Measurements from ENCODE around the gene B4GALT6.

The B4GALT6 gene

DNA sequence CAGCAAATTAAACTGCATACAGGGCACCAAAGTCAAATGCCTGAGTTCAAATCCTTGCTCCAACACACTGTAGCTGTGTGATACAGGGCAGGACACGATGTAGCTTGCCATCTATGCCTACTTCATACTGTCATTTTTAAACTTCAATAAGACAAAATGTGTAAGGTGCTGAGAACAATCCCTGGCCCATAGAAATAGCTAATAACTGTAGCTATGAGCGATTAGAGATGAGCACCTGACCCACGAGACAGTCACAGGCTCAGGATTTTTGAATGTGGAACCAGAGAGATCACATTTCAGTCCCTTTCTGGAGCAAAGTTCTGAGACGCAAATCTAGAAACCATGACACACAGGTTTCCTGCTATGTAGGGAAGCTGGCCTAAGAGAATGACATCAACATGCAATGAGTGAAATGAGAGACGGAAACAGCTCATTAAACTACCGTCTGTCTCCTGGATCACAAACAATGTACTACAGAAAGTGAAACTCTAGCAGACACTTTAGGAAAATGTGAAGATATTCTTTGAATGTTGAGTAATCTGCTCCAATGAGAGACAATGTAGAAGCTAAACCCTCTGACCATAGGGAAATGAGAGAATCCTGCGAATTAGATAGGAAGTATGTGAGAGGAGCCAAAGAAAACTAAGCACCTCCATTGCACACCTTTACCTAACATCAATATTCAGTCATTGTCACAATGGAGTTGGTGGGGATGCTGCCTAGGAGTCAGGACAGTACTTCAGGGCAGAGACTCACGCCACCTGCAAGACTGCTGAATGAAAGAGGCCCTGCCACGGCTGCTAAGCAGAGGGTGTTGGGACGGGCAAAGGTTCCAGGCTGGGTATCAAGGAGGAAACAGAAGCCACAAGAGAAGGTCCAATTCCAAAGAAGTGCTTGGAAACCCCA lies 25.5 kb downstream of the B4GALT6 start:
- DNase-seq, result no peak

DNA sequence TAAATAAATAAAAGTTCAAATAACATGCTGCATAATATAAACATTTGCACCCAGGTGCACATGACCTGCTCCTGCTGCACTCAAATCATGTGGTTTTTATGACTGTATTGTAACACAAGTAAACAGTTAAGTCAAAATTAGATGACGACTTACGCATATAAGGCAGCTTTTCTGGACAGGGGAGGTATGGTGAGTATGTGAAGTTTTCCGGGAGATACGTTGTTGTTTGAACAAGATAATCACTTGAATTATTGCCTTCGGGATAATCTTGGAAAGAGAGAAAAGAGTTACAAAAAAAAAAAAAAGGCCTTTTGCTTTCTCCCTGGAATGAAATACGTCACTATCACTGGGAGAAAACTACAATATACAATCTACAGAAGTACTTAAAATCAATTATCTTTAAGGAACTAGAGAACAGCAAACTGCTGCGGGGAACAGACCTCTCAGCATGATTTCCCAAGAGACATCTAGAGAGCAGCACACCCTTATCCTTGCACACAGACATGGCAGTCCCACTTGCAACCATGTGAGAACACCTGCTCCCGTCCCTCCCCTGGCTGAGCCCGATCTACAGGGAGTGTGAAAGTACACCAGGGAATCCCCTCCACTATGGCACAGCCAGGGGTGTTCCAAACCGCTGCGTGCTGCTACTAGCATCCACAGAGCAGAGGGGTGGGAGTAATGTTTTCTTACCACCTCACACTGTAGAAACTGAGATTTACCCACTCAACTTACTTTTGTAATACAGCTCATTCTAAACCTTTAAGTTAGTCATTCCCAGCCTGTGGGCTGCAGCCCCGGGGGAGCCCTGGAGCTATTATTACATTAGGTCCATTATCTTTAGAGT lies 26.3 kb downstream of the B4GALT6 start:
- no peak for DNase-seq

DNA sequence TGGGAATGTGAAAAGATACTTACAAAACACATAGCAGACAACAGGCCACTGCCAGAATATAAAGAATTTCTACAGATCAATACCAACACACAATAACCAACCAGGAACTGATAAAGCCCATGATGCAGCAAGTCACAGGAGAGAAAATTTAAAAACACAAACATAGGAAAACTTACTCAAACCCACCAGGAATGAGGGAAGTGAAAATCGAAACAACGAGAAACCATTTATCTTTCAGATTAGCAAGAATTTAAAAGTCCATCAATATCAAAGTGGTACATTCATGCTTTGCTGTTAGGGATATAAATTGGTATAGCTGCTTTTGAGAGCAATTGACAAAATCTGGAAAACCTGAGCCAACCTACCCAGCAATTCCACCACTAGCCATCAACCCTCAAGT lies 27.6 kb downstream of the B4GALT6 start:
- no peak for DNase-seq

DNA sequence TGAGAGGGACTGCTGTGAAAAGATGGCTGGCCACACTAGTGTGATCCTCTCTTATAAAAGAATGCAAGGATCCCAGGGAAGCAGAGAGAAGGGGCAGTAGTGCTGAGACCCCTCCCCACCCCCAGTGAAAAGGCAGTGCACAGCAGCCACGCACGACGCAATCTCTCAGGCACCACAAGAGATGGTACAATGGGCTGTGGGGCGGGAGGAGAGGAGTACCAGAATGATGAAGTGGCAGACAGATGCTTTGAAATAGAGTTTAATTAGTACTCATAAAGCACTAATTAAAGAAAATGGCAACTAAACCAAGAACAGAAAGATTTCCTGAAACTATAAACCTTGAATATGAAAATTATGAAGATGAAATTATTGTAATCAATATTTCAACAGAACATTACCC lies 29.0 kb downstream of the B4GALT6 start:
- DNase-seq, result no peak

DNA sequence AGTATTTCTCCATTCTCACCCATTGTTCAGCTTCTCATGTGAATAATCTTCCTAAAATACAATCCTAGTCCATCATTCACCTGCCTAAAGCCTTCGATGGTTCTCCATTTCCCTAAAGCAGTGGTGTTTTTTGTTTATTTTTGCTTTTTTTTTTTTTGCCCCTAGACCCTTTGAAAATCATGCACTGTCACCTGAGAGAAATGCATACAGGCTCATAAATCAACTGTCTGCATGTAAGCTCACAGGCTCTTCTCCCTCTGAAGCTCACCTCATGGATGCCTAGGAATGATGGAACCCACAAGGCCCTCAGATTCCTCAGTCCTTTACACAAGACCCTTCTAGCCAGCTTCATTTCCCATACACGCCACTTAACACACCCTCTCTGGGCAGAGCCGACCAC lies 31.5 kb downstream of the B4GALT6 start:
- DNase-seq, result no peak

DNA sequence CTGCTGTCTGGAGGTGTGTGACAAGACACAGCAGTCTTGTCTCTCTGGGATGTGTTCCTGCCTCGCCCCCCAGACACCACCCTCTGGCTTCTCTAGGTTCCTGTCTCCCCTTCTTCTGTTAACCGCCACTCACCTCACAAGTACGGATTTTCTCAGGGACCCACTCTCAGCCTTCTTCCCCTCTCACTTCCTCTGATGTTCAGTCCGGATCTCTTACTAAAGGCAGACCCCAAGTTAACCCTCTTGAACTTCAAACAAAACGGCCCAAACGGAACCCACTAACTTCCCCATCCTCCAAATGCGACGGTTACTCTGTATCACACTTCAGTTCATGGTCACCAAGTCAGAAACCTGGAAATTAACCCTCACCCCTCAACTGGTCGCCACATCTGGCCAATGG lies 32.0 kb downstream of the B4GALT6 start:
- no peak for DNase-seq

DNA sequence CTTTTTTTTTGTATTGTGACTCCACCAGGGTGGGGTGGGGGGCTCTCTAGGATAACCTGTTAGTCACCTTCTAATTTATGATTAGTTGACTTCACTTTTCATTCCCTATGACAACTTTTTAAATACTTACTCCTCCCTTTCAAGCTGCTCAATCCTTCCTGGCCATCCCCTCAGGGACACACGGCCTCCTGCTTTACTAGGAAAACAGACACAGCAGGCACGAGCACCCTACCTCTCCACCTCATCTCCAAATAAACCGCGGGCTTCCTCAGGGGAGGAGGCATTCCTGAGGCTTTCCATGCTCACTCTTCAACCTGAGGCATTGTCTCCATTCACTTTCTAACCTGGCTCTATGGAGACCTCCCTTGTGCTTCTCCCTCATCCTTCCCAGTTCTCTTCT lies 33.0 kb downstream of the B4GALT6 start:
- no peak for DNase-seq

DNA sequence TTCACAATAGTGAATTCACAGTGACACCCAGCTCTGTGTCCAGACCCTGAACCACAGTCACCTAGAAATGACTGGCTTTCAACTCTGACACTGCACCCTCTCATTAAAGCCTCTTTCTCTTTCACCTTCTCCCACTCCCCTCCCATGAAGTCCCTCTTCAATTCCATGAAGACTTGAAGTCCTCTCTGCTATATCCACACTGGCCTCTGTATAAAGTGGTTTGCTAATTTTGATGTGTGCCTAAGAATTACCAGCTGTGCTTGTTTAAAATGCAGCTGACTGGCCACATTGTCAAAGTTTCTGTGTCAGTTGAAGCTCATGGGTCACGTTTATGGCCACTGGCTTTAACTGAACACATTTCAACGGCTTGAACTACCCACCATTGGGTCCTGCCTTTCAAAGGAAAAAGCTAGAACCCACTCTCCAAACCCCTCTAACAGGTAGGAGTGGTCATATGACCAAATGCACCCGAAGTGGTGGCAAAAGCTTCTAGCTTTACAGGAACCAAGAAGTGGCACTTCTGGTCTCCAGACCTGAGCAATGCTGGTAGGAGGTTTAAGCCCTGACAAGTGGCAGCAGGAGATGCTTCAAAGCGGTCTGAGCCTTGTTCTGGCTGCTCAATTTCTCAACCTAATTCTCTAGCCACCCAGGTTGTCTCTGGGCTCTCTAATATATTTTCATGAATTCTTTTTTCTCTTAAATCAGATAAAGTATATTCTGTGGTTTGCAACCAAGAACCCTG lies 34.2 kb downstream of the B4GALT6 start:
- DNase-seq, result no peak

DNA sequence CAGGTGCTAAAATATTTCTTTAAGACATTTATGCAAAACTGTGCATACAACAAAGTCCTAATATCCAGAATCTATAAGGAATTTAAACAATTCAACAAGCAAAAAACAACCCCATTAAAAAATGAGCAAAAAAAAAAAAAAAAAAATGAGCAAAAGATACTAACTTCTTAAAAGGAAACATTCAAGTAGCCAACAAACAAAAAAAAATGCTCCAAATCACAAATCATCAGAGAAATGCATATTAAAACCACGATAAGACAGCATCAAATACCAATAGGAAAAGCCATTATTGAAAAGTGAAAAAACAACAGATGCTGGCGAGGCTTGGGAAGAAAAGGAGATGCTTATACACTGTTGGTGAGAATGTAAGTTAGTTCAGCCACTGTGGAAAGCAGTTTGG lies 34.9 kb downstream of the B4GALT6 start:
- DNase-seq, result no peak

DNA sequence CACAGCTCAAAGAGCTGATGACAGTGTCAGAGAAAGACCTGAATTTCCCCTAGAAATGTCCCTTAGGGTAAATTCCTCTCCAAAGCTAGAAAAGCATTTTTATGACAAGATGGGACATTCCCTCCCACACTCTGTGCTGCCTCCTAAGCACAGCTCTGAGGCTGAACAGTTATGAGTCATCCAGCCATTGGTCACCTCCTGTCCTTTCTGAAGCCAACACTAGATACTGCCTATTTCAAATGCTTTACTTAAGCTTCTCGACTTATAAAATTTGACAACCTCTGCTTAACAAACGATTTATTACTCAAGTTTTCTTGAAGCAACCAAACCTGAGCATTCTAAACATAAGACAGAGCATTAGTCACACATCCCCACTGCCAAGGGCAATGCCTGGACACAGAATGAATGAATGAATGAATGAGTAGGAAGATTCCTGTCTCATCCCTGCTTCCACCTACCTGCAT lies 35.4 kb downstream of the B4GALT6 start:
- no peak for DNase-seq

DNA sequence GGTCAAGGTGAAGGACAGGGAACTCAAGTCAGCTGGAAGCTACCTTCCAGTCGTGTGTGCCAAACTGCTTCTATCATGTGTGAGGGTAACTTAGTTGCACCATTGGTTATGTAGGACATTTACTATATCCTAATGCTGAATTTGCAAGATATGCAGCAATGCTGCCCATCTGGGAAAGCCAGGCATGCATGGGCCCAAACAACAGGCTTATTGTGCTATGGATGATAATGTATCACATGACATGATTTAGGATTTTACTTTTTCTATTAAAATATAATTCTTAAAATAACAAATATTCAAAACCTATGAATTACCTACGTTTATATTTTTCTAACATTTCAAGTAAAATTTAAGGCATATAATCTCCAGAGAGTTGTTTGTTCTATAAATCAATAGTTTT lies 35.9 kb downstream of the B4GALT6 start:
- no peak for DNase-seq

DNA sequence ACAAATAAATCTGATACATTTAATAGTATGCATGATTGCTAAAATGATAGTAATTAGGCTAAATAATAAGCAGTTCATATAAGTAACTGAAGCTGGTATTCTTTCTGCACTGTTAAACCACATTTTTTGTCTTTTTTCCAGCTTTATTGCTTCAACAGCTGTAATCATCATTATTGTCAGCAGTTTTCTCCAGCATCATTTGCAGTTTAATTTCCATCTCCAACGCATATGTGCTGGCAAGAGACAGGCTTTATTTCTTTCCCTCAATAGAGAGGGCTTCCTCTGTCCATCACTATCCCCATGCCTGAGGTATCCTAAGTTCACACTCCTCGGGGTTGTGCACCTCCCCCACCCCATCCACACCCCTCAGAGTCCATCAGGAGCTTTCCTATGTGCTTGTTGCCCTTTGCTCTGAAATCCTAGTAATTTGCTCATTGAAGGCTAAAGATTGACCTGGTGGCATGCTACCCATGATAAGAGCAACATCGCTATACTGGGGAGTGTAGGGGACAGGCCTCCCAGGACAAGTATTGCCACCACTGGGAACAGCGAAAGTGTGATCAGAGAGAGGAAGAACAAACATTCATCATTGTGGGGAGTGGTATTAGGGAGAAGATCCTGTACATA lies 37.1 kb downstream of the B4GALT6 start:
- DNase-seq, result no peak

DNA sequence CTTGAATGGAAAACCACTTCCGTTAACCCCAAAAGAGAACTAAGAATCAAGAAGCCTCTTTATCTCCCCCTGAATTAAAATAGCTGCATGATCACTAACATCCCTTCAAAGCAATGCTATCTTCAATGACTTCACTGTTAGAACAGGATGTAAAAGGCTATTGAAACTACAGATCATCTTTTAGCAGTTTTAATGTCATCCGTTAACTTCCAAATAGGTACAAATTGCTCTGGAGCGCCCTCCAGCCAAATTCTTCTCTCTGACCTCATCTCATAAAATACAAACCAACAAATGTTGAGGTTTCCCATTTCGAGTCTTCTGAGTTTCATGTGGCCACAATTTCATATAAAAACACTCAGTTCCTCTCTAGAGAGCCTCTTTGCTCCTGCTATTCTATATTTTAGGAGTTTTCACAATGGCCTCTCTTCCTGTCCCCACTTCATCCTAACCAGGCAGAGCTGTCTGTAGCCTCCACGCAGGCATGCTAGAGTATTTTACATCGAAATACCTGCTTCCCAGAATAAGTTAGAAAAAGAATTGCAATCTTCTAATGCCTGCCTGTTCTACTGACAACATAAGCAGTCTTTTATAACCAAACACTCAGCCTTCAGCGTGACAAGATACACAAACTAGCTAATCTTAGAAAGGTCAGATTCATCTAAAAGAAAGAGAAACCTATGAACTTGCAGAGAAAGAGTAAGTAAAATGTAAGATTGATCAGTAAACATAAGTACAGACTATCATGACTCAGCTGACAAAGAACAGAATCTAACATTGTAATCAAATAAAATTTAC lies 37.9 kb downstream of the B4GALT6 start:
- DNase-seq, result no peak

DNA sequence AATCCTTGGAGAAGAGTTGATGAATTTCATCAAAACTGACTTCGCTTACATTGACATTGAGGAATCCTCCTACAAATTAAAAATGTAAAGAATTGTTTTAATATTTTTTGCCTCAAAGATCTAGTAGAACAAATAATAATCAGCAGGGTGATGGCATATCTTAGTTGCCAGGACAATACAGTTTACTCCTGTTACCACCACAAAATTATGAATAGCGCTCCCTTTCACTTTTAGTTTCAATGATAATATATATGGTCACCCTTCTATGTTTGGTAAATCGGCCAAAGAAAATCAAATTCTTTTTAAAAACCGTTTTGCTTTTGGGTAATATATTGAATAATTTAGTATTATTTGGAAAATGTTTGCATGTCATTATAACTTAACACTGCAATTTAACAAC lies 39.0 kb downstream of the B4GALT6 start:
- no peak for DNase-seq

DNA sequence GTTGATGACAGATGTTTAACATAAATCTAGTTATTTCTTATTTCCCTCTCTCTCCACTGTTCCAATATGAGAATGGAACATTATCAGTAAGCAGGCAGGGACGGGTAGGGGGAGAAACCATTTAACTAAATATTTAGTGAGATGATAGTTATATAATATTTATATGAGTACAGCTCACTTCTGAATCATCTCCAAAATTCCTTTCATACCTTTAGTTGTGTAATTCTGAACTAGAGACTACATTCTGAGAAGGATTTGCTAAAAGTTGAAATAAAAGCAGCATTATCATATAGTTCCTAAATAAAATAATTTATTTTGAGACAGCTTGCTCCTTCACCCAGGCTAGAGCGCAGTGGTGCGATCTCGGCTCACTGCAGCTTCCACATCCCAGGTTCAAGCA lies 41.4 kb downstream of the B4GALT6 start:
- DNase-seq, result no peak

DNA sequence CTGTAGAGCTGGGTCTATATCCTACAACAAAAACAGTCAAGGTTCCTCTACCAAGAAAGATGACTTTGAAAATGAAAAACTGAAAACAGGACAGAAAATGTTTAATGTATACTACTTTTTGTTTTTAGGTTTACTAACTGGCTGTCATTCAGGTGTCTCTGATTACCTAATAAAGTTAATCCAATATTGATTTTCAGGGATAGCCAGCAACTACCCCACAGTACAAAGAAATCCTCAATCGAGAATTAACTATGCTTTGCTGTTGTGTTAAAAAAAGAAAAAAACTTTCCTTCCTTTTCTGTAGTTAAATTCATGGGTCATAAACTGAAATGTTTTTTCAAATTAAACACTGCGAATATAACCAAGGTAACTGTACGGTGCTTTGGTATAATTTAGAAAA lies 46.9 kb downstream of the B4GALT6 start:
- DNase-seq, result no peak

DNA sequence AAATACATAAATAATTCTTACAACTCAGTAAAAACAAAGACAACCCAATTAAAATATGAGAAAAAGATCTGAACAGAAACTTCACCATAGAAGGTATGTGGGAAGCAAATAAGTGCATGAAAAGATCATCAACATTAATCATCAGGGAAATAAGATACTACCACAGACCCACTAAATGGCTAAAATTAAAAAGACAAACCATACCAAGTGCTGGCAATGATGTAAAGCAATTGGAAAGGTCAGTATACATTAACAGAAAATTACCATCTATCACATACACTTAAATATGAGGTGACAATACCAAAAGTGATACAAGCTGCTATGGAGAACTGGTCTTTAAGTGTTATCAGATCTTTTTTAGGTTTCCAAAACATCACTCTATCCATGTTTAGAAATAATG lies 48.0 kb downstream of the B4GALT6 start:
- no peak for DNase-seq

DNA sequence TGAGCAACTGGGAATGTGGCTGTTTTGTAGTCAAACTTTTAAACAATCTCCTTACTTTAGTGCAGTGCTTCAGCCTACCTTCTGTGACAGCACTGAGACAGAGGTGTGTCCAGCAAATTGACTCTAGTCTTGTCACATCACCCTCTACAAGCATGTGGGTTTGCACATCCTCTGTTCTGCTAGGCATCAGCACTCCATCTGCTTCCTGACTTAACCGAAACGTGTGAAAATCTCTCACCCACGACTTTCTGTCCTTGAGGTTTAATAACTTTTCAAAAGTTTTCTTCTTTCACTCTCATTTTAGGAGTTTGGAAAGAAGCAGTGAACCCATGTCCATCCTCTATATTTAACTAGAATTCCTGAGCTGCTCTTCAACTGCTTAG lies 50.1 kb downstream of the B4GALT6 start:
- no peak for DNase-seq

DNA sequence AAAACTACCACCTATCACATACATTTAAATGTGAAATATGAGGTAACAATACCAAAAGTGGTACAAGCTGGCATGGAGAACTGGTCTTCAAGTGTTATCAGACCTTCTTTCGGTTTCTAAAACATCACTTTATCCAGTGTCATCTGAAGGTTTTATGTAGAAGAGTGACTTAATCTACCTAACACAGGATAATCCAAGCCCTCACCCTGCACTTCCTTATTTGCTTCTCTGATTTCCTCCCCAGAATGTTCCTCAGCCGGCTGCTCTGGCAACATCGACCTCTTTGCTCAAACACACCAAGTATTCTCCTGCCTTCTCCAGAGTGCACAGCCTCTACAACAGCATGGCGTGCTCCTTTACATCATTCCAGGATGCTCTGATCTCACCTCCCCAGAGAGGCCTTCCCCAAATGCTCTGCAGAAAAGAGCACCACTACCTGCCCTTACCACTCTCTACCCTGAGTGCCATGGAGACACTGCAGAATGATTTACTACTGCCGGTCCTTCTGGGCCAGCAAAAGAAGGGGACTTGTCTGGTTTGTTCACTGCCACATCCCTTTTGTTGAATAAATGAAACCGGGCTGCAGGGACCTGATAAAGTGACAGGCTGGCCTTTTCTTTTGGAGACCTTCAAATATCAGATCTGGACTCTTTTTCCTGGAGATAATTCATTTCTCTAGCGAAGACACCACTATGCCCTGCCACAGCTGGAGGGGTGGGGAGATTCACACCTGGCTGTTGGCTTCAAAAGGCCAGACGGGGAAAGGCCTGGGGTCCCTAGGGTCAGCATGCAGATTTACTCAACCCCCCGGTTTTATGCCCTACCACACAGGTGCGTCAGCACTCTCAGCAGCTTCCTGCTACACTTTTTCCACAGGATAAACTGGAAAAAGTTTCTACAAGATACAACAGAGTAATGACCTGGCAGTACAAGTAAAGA lies 50.7 kb downstream of the B4GALT6 start:
- DNase-seq, result no peak

DNA sequence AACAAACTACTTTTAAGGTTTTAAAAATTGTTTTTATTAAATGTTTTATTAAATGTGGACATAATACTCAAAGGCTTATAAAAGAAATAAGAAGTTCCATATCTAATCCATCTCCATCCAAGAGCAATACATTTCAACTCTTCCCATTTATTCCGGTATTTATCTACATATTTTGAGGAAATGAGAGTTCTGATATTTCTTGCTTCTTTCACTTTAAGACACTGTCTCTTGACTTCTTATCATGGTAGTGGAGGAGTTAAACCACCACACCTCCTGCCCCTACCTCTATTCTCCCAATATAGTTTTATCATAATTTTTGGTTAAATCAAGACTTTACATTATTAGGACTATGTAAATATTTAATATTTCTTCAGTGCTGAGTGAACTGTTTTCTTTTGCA lies 52.0 kb downstream of the B4GALT6 start:
- no peak for DNase-seq

DNA sequence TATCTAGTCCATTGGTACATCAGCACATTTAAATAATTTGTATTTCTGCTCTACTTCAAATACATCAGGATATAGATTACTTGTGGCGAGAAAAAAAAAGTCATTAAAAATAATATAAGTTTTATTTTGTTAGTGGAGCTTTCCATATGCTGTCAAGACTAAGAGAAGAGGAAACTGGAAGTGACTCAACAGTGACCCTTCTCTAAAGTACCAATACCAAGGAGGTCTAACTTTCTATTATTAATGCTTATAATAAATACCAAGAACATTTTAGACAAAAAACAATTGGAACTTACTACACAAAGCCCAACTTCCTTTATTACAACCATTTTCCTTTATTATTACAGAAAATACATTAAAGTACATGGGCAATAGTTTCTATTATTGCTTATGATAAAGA lies 52.9 kb downstream of the B4GALT6 start:
- DNase-seq, result no peak
